ENCODE data around the gene ATP6V1F.

Gene ATP6V1F

GRCh38 chr7:128884561-128885369 is 22.1 kb downstream of the ATP6V1F start:
- DNase-seq, result no peak

GRCh38 chr7:128885370-128886187 is 22.9 kb downstream of the ATP6V1F start:
- no peak for DNase-seq

GRCh38 chr7:128886391-128887168 is 23.9 kb downstream of the ATP6V1F start:
- DNase-seq, result no peak

- no peak for DNase-seq
Observed at GRCh38 chr7:128887169-128888038, 24.7 kb downstream of the ATP6V1F start.

- DNase-seq, result no peak
Observed at GRCh38 chr7:128888039-128888755, 25.5 kb downstream of the ATP6V1F start.

- no peak for DNase-seq
Observed at GRCh38 chr7:128888756-128889095, 26.1 kb downstream of the ATP6V1F start.

- DNase-seq, result no peak
Observed at GRCh38 chr7:128889121-128889520, 26.5 kb downstream of the ATP6V1F start.

GRCh38 chr7:128890306-128891109 is 27.9 kb downstream of the ATP6V1F start:
- no peak for DNase-seq

GRCh38 chr7:128891110-128891941 is 28.7 kb downstream of the ATP6V1F start:
- no peak for DNase-seq

- no peak for DNase-seq
Observed at GRCh38 chr7:128891942-128892269, 29.2 kb downstream of the ATP6V1F start.

- no peak for DNase-seq
Observed at GRCh38 chr7:128892521-128893250, 30.0 kb downstream of the ATP6V1F start.

- DNase-seq, result no peak
Observed at GRCh38 chr7:128893251-128894100, 30.8 kb downstream of the ATP6V1F start.

GRCh38 chr7:128894101-128894440 is 31.4 kb downstream of the ATP6V1F start:
- DNase-seq, result no peak

GRCh38 chr7:128895320-128895719 is 32.7 kb downstream of the ATP6V1F start:
- no peak for DNase-seq

- no peak for DNase-seq
Observed at GRCh38 chr7:128899392-128899791, 36.7 kb downstream of the ATP6V1F start.

- DNase-seq, result no peak
Observed at GRCh38 chr7:128900237-128900636, 37.6 kb downstream of the ATP6V1F start.

- DNase-seq, result no peak
Observed at GRCh38 chr7:128902761-128903585, 40.3 kb downstream of the ATP6V1F start.

All from fibroblast of skin of back (primary cell).